SK-N-SH treated with all-trans-retinoic acid at 6 μM for 48 hours (cell line): ENCODE measurements around the gene GSE1.

Experiments used
- ATAC-seq: fragments of 200-7000 bp; cut with Tn5 transposase; 3 replicates; pipeline ENCODE4 v1.9.1; 2020; ENCODE audit warnings: mild to moderate bottlenecking, moderate library complexity
- ARNTL ChIP-seq: fragments of 450-650 bp; formaldehyde crosslinking; IDR thresholded peaks from 2 replicates; pipeline ENCODE4 v1.5.0; 2020; ENCODE audit warnings: low read depth, mild to moderate bottlenecking, moderate library complexity, borderline replicate concordance
- BACH2 ChIP-seq: fragments of 250-450 bp; sonication (Bioruptor Pico); IDR thresholded peaks from 2 replicates; pipeline ENCODE4 v1.9.0; 2021; ENCODE audit warnings: mild to moderate bottlenecking, borderline replicate concordance
- CSDC2 ChIP-seq: fragments of 250-450 bp; sonication (Bioruptor Pico); IDR thresholded peaks from 2 replicates; pipeline ENCODE4 v1.5.0; 2020; ENCODE audit warnings: mild to moderate bottlenecking, moderate library complexity
- CSRNP3 ChIP-seq: fragments of 250-450 bp; sonication (Bioruptor Pico); IDR thresholded peaks from 2 replicates; pipeline ENCODE4 v1.5.1; 2021; ENCODE audit warnings: mild to moderate bottlenecking, moderate library complexity
- ESRRG ChIP-seq: fragments of 250-450 bp; sonication (Bioruptor Pico); IDR thresholded peaks from 2 replicates; pipeline ENCODE4 v1.6.1; 2021; ENCODE audit warnings: mild to moderate bottlenecking
- GLIS3 ChIP-seq: fragments of 250-450 bp; sonication (Bioruptor Pico); IDR thresholded peaks from 2 replicates; pipeline ENCODE4 v1.5.0; 2020; ENCODE audit warnings: mild to moderate bottlenecking, moderate library complexity
- ISL1 ChIP-seq: fragments of 250-450 bp; sonication (Bioruptor Pico); IDR thresholded peaks from 2 replicates; pipeline ENCODE4 v2.1.2; 2022; ENCODE audit warnings: mild to moderate bottlenecking, moderate library complexity
- OSR1 ChIP-seq: fragments of 250-450 bp; sonication (Bioruptor Pico); IDR thresholded peaks from 2 replicates; pipeline ENCODE4 v1.8.0; 2022; ENCODE audit warnings: moderate library complexity, mild to moderate bottlenecking, inconsistent platforms
- PPARA ChIP-seq: fragments of 250-450 bp; sonication (Bioruptor Pico); IDR thresholded peaks from 2 replicates; pipeline ENCODE4 v1.5.0; 2020; ENCODE audit warnings: mild to moderate bottlenecking, borderline replicate concordance
- RARB ChIP-seq: fragments of 250-450 bp; sonication (Bioruptor Pico); IDR thresholded peaks from 2 replicates; pipeline ENCODE4 v1.8.0; 2021; ENCODE audit warnings: mild to moderate bottlenecking, moderate library complexity
- SNAI2 ChIP-seq: fragments of 250-450 bp; sonication (Bioruptor Pico); IDR thresholded peaks from 2 replicates; pipeline ENCODE4 v1.5.0; 2020; ENCODE audit warnings: mild to moderate bottlenecking, moderate library complexity
- TCF4 ChIP-seq: fragments of 250-450 bp; sonication (Bioruptor Pico); IDR thresholded peaks from 2 replicates; pipeline ENCODE4 v1.8.0; 2021; ENCODE audit warnings: mild to moderate bottlenecking, moderate library complexity, borderline replicate concordance
- TOX ChIP-seq: fragments of 250-450 bp; sonication (Bioruptor Pico); IDR thresholded peaks from 2 replicates; pipeline ENCODE4 v1.8.0; 2021; ENCODE audit warnings: mild to moderate bottlenecking, moderate library complexity, borderline replicate concordance
- ZC3H10 ChIP-seq: fragments of 250-450 bp; sonication (Bioruptor Pico); IDR thresholded peaks from 2 replicates; pipeline ENCODE4 v1.5.1; 2021; ENCODE audit warnings: mild to moderate bottlenecking, moderate library complexity
- ZFP3 ChIP-seq: fragments of 250-450 bp; sonication (Bioruptor Pico); IDR thresholded peaks from 2 replicates; pipeline ENCODE4 v1.5.0; 2020; ENCODE audit warnings: mild to moderate bottlenecking, moderate library complexity
- ZFP30 ChIP-seq: fragments of 450-650 bp; formaldehyde crosslinking; IDR thresholded peaks from 2 replicates; pipeline ENCODE4 v1.5.0; 2022; ENCODE audit warnings: mild to moderate bottlenecking, moderate library complexity
- ZNF565 ChIP-seq: fragments of 450-650 bp; formaldehyde crosslinking; conservative IDR thresholded peaks from 2 replicates; pipeline ENCODE4 v1.5.0; 2020; ENCODE audit warnings: low read depth, mild to moderate bottlenecking, moderate library complexity
- ZNF70 ChIP-seq: fragments of 450-650 bp; formaldehyde crosslinking; IDR thresholded peaks from 2 replicates; pipeline ENCODE4 v1.5.0; 2020; ENCODE audit warnings: mild to moderate bottlenecking, moderate library complexity
- ZNF8 ChIP-seq: fragments of 450-650 bp; formaldehyde crosslinking; IDR thresholded peaks from 2 replicates; pipeline ENCODE4 v1.5.0; 2020; ENCODE audit warnings: mild to moderate bottlenecking, moderate library complexity
- TF ChIP-seq, protein P1 (sequence below): fragments of 250-450 bp; sonication (Bioruptor Pico); IDR thresholded peaks from 2 replicates; pipeline ENCODE4 v1.8.0; 2021; ENCODE audit warnings: low read depth, mild to moderate bottlenecking, moderate library complexity, borderline replicate concordance
- TF ChIP-seq, protein P2 (sequence below): fragments of 250-450 bp; sonication (Bioruptor Pico); IDR thresholded peaks from 2 replicates; pipeline ENCODE4 v1.5.1; 2020; ENCODE audit warnings: low read depth, mild to moderate bottlenecking, moderate library complexity
- TF ChIP-seq, protein P3 (sequence below): fragments of 250-450 bp; sonication (Bioruptor Pico); IDR thresholded peaks from 2 replicates; pipeline ENCODE4 v1.5.0; 2020; ENCODE audit warnings: mild to moderate bottlenecking, moderate library complexity

GSE1 gene

DNA sequence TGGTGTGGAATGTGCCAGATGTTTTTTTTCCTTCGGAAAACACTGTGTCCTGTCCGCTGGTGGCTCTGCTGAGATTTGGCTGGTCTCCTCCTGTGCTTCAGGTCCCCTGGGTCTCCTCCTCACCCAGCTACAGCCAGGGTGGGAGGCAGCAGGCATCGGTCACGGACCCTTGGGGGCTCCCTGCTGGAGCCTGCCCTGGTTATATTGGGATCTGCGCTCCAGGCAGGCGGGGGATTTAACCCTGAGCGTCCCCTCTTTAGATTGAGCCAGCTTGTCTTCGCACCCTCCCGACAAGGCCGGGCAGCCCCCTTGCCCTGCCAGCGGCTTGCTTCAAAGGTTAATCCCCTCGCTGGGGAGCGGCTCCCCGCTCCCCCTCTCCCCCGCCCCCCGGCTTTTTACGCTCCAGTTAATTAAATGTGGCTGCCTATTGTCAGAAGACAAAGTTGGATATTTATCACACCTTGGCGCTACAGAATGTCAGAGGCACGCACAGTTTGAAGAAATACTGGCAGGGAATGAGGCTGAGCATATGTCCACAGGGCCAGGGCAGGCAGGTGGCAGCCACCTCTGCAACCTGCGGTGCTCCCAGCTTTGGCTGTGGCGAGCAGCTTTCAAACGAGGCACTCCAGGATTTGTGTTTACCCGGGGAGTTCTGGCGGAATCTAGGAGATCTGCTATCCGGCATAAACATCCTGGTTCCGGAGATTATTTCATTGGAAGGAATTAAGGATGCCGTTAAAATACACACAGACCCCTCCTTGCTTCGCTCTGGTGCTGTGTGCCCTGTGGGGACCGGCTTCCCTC is 38.2 kb upstream of the GSE1 start:
- ATAC-seq, result no peak
- TF ChIP-seq SNAI2, result no peak
- TF ChIP-seq, protein P1, sequence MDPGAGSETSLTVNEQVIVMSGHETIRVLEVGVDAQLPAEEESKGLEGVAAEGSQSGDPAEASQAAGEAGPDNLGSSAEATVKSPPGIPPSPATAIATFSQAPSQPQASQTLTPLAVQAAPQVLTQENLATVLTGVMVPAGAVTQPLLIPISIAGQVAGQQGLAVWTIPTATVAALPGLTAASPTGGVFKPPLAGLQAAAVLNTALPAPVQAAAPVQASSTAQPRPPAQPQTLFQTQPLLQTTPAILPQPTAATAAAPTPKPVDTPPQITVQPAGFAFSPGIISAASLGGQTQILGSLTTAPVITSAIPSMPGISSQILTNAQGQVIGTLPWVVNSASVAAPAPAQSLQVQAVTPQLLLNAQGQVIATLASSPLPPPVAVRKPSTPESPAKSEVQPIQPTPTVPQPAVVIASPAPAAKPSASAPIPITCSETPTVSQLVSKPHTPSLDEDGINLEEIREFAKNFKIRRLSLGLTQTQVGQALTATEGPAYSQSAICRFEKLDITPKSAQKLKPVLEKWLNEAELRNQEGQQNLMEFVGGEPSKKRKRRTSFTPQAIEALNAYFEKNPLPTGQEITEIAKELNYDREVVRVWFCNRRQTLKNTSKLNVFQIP (CRISPR knock-in tag), result no peak
- no peak for TF ChIP-seq CSDC2
- no peak for TF ChIP-seq ZNF70 (CRISPR knock-in tag)
- no peak for TF ChIP-seq ZFP3 (CRISPR knock-in tag)
- no peak for TF ChIP-seq ZFP30
- no peak for TF ChIP-seq ZNF8
- no peak for TF ChIP-seq ZC3H10 (CRISPR knock-in tag)
- TF ChIP-seq RARB, result no peak
- TF ChIP-seq PPARA (CRISPR knock-in tag), result no peak
- no peak for TF ChIP-seq ISL1 (CRISPR knock-in tag)
- TF ChIP-seq CSRNP3, result no peak
- no peak for TF ChIP-seq OSR1
- no peak for TF ChIP-seq ARNTL
- TF ChIP-seq TOX, result no peak
- no peak for TF ChIP-seq BACH2

DNA sequence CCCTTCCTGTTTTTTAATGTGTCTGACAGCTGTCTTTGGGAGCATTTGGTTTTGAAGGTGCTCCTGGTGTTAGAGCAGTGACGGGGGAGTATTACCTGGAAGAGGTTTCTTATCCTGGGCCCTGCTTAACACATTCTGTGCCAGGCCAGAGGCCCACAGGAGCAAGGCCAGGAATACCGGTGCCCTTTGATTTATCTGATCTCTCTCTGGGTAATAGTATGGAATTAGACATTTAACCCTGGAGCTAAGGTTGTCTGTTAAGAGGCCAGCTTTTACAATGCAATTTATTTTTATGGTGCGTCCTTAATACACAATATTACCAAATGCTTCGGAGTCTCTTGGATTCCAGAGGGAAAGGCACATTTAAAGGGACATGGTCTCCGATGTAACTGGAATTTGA is 37.2 kb upstream of the GSE1 start:
- ATAC-seq, result no peak
- TF ChIP-seq ZNF8 (no peak), OSR1 (no peak), GLIS3 (CRISPR knock-in tag) (no peak), TOX (no peak), ZNF565 (CRISPR knock-in tag) (no peak), BACH2 (no peak), SNAI2 (no peak), ARNTL (no peak), ESRRG (CRISPR knock-in tag) (no peak), ZFP3 (CRISPR knock-in tag) (no peak), ZFP30 (no peak), TCF4 (CRISPR knock-in tag) (no peak), CSRNP3 (no peak), CSDC2 (no peak), PPARA (CRISPR knock-in tag) (no peak), ISL1 (CRISPR knock-in tag) (no peak)
- TF ChIP-seq, protein P2, sequence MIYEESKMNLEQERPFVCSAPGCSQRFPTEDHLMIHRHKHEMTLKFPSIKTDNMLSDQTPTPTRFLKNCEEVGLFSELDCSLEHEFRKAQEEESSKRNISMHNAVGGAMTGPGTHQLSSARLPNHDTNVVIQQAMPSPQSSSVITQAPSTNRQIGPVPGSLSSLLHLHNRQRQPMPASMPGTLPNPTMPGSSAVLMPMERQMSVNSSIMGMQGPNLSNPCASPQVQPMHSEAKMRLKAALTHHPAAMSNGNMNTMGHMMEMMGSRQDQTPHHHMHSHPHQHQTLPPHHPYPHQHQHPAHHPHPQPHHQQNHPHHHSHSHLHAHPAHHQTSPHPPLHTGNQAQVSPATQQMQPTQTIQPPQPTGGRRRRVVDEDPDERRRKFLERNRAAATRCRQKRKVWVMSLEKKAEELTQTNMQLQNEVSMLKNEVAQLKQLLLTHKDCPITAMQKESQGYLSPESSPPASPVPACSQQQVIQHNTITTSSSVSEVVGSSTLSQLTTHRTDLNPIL (CRISPR knock-in tag), result no peak
- TF ChIP-seq, protein P3, sequence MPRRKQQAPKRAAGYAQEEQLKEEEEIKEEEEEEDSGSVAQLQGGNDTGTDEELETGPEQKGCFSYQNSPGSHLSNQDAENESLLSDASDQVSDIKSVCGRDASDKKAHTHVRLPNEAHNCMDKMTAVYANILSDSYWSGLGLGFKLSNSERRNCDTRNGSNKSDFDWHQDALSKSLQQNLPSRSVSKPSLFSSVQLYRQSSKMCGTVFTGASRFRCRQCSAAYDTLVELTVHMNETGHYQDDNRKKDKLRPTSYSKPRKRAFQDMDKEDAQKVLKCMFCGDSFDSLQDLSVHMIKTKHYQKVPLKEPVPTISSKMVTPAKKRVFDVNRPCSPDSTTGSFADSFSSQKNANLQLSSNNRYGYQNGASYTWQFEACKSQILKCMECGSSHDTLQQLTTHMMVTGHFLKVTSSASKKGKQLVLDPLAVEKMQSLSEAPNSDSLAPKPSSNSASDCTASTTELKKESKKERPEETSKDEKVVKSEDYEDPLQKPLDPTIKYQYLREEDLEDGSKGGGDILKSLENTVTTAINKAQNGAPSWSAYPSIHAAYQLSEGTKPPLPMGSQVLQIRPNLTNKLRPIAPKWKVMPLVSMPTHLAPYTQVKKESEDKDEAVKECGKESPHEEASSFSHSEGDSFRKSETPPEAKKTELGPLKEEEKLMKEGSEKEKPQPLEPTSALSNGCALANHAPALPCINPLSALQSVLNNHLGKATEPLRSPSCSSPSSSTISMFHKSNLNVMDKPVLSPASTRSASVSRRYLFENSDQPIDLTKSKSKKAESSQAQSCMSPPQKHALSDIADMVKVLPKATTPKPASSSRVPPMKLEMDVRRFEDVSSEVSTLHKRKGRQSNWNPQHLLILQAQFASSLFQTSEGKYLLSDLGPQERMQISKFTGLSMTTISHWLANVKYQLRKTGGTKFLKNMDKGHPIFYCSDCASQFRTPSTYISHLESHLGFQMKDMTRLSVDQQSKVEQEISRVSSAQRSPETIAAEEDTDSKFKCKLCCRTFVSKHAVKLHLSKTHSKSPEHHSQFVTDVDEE, result no peak

DNA sequence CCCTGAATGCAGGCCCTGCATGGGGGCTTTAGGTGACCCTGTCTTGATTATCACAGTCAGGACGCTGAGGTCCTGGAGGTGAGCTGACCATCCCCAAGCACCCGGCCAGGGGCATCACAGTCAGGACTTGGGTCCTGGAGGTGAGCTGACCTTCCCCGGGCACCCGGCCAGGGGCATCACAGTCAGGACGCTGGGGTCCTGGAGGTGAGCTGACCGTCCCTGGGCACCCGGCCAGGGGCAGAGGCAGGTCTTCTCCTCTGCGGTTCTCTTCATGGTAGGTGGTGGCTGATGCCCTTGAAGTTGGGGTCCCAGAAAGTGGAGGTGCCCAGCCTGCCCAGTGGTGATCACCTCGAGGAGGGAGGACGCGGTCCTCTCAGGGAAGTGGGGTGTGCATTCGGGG is 36.2 kb upstream of the GSE1 start:
- ATAC-seq, result no peak
- TF ChIP-seq TCF4 (CRISPR knock-in tag) (no peak), ISL1 (CRISPR knock-in tag) (no peak)
- TF ChIP-seq, protein P1 (CRISPR knock-in tag), result no peak
